HepG2 (cell line): ENCODE data around the gene SMIM41. TPM values are rescaled to one million over a fixed set of nuclear protein-coding genes. Genes with fewer than 3 reads are reported as not detected.
A peak's percentile ranks its signal among the peaks of the same experiment; 100 is the strongest.

ENCODE experiments used
- AGO2 ChIP-seq: fragments of 200-400 bp; formaldehyde crosslinking; optimal IDR thresholded peaks from 2 replicates; pipeline ENCODE3; 2017; ENCODE audit warnings: mild to moderate bottlenecking, low read depth, low read length, moderate library complexity
- FOXA3 ChIP-seq: IDR thresholded peaks from 2 replicates; pipeline ENCODE4 v1.6.1; 2016; ENCODE audit warnings: missing genetic modification reagents, missing compliant biosample characterization
- GFI1 ChIP-seq: sonication (generic); formaldehyde crosslinking; IDR thresholded peaks from 2 replicates; pipeline ENCODE4 v1.5.0; 2020; ENCODE audit warnings: missing genetic modification reagents, mild to moderate bottlenecking, borderline replicate concordance
- HBP1 ChIP-seq: IDR thresholded peaks from 2 replicates; pipeline ENCODE4 v1.6.1; 2016; ENCODE audit warnings: low read depth, control low read depth
- MATR3 ChIP-seq: sonication (generic); formaldehyde crosslinking; IDR thresholded peaks from 2 replicates; pipeline ENCODE4 v1.4.0; 2020; ENCODE audit warnings: missing genetic modification reagents
- MXD1 ChIP-seq: sonication (generic); formaldehyde crosslinking; IDR thresholded peaks from 2 replicates; pipeline ENCODE4 v1.4.0; 2020; ENCODE audit warnings: mild to moderate bottlenecking, missing genetic modification reagents
- MXD4 ChIP-seq: IDR thresholded peaks from 2 replicates; pipeline ENCODE4 v1.6.1; 2016; ENCODE audit warnings: mild to moderate bottlenecking, missing biosample characterization, missing genetic modification reagents
- PHF8 ChIP-seq: sonication (generic); formaldehyde crosslinking; IDR thresholded peaks from 2 replicates; pipeline ENCODE4 v1.5.0; 2020; ENCODE audit warnings: missing genetic modification reagents
- RAD21 ChIP-seq: fragments of 450-650 bp; formaldehyde crosslinking; IDR thresholded peaks from 2 replicates; pipeline ENCODE4 v1.5.0; 2020; ENCODE audit warnings: mild to moderate bottlenecking
- SRSF1 ChIP-seq: fragments of 200-400 bp; formaldehyde crosslinking; optimal IDR thresholded peaks from 2 replicates; pipeline ENCODE3; 2017; ENCODE audit warnings: mild to moderate bottlenecking, low read depth, low read length, moderate library complexity
- THAP11 ChIP-seq: IDR thresholded peaks from 2 replicates; pipeline ENCODE4 v1.6.1; 2016; ENCODE audit warnings: missing biosample characterization, missing genetic modification reagents
- ZNF264 ChIP-seq: sonication (generic); formaldehyde crosslinking; IDR thresholded peaks from 2 replicates; pipeline ENCODE4 v1.4.0; 2020; ENCODE audit warnings: missing genetic modification reagents
- ZNF629 ChIP-seq: sonication (generic); formaldehyde crosslinking; conservative IDR thresholded peaks from 2 replicates; pipeline ENCODE4 v1.5.0; 2020; ENCODE audit warnings: missing genetic modification reagents
- ZNF687 ChIP-seq: sonication (generic); formaldehyde crosslinking; IDR thresholded peaks from 2 replicates; pipeline ENCODE4 v1.5.1; 2020; ENCODE audit warnings: mild to moderate bottlenecking, missing genetic modification reagents, moderate library complexity
- polyA plus RNA-seq, 8 experiments: library from polyadenylated mRNA; depleted of rRNA in 3 of 8; stranded (reverse) in 7 of 8; unstranded in 1 of 8; fragments of >200 nt; fragmentation: Illumina TruSeq in 4 of 8; extraction: Trizol in 4 of 8; gene quantifications; 2 replicates each; pipeline versions ENCODE4 v1.2.1 to v1.2.3, GENCODE V29; 2011 to 2016; ENCODE audit warnings: low read depth in 4 of 8, missing spikeins in 1 of 8, mixed read lengths in 1 of 8; ENCODE audit not compliant: insufficient read depth in 1 of 8
- total RNA-seq, 5 experiments: library from RNA; depleted of rRNA; stranded (reverse); fragments of >200 nt; fragmentation: Illumina TruSeq; extraction: Trizol; gene quantifications; 2 replicates each; pipeline ENCODE4 v1.2.3, GENCODE V29; 2016; ENCODE audit warnings: low read depth in 1 of 5
- TF ChIP-seq, protein P1 (sequence below): sonication (generic); formaldehyde crosslinking; IDR thresholded peaks from 2 replicates; pipeline ENCODE4 v1.4.0; 2020; ENCODE audit warnings: mild to moderate bottlenecking, missing genetic modification reagents, borderline replicate concordance
- TF ChIP-seq, protein P2 (sequence below): sonication (generic); formaldehyde crosslinking; IDR thresholded peaks from 2 replicates; pipeline ENCODE4 v1.8.1; 2023; ENCODE audit warnings: mild to moderate bottlenecking, moderate library complexity, missing genetic modification reagents
- TF ChIP-seq, protein P3 (sequence below): sonication (generic); formaldehyde crosslinking; IDR thresholded peaks from 2 replicates; pipeline ENCODE4 v1.4.0; 2020; ENCODE audit warnings: missing genetic modification reagents

The SMIM41 gene
- total and polyA plus RNA-seq, 2 of the 13 experiments (the other 11 are each of a cell fraction or from before 2014, with no cell fraction given): not detected

DNA sequence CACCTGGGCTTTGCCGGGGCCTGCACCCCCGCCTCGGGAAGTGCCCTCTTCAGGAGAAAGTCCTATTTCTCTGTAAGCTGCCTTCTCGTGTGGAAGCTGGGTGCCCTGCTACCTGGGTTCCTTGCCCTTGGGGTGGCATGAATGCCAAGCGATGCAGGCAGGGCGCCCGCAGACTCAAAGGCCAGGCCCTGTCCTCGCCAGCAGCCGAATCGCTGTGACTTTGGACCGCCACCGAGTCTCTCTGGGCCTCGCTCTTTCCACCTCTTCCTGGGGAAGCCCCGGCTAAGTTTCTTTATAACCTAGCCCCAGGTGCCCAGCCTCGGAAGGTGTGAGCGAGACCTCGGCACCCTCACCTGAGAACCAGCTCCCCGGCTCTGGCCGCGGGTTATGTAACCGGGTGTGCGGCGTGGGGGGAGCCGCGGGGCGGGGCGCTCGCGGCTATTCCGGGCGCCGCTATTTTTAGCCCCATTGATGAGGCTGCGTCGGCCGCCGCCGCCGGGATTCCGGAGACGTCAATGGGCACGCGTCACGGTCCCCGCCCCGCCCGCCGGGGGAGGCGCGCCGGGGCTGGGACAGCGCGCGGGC lies 42.8 kb upstream of the SMIM41 start (continued):
- peak; percentile 51; the same call in 1 of the 2 replicates for TF ChIP-seq PHF8
- TF ChIP-seq SRSF1: peak; percentile 68
- TF ChIP-seq, protein P1, sequence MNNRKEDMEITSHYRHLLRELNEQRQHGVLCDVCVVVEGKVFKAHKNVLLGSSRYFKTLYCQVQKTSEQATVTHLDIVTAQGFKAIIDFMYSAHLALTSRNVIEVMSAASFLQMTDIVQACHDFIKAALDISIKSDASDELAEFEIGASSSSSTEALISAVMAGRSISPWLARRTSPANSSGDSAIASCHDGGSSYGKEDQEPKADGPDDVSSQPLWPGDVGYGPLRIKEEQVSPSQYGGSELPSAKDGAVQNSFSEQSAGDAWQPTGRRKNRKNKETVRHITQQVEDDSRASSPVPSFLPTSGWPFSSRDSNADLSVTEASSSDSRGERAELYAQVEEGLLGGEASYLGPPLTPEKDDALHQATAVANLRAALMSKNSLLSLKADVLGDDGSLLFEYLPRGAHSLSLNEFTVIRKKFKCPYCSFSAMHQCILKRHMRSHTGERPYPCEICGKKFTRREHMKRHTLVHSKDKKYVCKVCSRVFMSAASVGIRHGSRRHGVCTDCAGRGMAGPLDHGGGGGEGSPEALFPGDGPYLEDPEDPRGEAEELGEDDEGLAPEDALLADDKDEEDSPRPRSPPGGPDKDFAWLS: no peak
- no peak for TF ChIP-seq ZNF629 (CRISPR knock-in tag)
- no peak for TF ChIP-seq FOXA3
- TF ChIP-seq, protein P2, sequence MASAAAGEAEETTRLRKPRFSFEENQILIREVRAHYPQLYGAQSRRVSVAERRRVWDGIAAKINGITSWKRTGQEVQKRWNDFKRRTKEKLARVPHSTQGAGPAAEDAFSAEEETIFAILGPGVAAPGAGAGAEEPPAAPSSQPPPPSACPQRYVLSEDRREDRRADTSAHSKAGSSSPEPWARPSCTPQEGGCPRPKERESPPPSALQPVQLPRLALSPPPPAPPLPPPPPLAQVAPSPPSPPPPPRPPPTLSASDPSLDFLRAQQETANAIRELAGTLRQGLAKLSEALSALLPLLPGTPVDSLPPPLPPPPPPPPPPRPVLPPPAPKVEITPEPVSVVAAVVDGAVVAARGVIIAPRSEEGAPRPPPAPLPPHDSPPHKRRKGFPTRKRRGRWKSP (CRISPR knock-in tag): 0 out of 2 replicates have a peak, but pooled peaks have one; percentile 31
- 0 out of 2 replicates have a peak, but pooled peaks have one; percentile 48 for TF ChIP-seq HBP1
- TF ChIP-seq, protein P3, sequence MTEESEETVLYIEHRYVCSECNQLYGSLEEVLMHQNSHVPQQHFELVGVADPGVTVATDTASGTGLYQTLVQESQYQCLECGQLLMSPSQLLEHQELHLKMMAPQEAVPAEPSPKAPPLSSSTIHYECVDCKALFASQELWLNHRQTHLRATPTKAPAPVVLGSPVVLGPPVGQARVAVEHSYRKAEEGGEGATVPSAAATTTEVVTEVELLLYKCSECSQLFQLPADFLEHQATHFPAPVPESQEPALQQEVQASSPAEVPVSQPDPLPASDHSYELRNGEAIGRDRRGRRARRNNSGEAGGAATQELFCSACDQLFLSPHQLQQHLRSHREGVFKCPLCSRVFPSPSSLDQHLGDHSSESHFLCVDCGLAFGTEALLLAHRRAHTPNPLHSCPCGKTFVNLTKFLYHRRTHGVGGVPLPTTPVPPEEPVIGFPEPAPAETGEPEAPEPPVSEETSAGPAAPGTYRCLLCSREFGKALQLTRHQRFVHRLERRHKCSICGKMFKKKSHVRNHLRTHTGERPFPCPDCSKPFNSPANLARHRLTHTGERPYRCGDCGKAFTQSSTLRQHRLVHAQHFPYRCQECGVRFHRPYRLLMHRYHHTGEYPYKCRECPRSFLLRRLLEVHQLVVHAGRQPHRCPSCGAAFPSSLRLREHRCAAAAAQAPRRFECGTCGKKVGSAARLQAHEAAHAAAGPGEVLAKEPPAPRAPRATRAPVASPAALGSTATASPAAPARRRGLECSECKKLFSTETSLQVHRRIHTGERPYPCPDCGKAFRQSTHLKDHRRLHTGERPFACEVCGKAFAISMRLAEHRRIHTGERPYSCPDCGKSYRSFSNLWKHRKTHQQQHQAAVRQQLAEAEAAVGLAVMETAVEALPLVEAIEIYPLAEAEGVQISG: peak; percentile 26; the same call in 1 of the 2 replicates
- TF ChIP-seq ZNF264 (CRISPR knock-in tag): no peak
- peak; percentile 74; the same call in 1 of the 2 replicates for TF ChIP-seq ZNF687 (CRISPR knock-in tag)
- TF ChIP-seq MATR3: no peak
- TF ChIP-seq RAD21 (CRISPR knock-in tag): 0 out of 2 replicates have a peak, but pooled peaks have one; percentile 16
- TF ChIP-seq MXD1: peak; percentile 59; the same call in 1 of the 2 replicates
- 0 out of 2 replicates have a peak, but pooled peaks have one; percentile 16 for TF ChIP-seq THAP11 (CRISPR knock-in tag)
- peak; percentile 9 for TF ChIP-seq AGO2
- TF ChIP-seq GFI1 (CRISPR knock-in tag): no peak
- TF ChIP-seq MXD4 (CRISPR knock-in tag): no peak
